Peyer's patch (tissue), 4 donors: ENCODE data around the gene ATXN3L.

Experiments
- POLR2A ChIP-seq, 2 donors: fragments of 450-650 bp; IDR thresholded peaks; one replicate each; pipeline ENCODE4 v1.5.1; 2017; ENCODE audit warnings: antibody characterized with exemption in 2 of 2, mild to moderate bottlenecking in 2 of 2, moderate library complexity in 2 of 2
- TF ChIP-seq, protein P1 (sequence below), 6 experiments: fragments of 450-650 bp in 4 of 6; fragments of 200-600 bp in 2 of 6; sonication (generic) in 1 of 6; IDR thresholded peaks; one replicate each; pipeline ENCODE4 v1.5.1; 2017 to 2019; ENCODE audit warnings: antibody characterized with exemption in 6 of 6, mild to moderate bottlenecking in 3 of 6, moderate library complexity in 1 of 6

DNA sequence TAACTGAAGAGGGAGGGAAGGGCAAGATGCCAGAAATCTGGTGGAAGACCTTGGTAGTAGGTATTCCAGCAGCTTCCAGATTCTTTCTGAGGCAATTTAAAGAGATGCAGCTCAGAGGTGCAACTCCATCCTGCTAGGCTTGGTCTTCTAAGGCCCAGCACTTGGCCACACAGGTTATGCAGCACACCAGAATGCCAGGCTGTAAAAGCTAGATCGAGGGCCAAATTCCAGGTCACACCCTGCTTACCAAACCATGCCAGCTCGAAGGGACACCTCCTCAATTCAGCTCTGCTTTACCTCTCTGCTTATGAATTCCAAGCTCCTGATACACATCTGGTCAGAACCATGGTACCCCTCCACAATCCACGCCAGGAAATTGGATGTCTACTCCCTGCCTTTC, 19.8 kb upstream of the ATXN3L start:
- no peak for TF ChIP-seq POLR2A (IDR thresholded peaks at IDR 0.05)
- TF ChIP-seq, protein P1, sequence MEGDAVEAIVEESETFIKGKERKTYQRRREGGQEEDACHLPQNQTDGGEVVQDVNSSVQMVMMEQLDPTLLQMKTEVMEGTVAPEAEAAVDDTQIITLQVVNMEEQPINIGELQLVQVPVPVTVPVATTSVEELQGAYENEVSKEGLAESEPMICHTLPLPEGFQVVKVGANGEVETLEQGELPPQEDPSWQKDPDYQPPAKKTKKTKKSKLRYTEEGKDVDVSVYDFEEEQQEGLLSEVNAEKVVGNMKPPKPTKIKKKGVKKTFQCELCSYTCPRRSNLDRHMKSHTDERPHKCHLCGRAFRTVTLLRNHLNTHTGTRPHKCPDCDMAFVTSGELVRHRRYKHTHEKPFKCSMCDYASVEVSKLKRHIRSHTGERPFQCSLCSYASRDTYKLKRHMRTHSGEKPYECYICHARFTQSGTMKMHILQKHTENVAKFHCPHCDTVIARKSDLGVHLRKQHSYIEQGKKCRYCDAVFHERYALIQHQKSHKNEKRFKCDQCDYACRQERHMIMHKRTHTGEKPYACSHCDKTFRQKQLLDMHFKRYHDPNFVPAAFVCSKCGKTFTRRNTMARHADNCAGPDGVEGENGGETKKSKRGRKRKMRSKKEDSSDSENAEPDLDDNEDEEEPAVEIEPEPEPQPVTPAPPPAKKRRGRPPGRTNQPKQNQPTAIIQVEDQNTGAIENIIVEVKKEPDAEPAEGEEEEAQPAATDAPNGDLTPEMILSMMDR (IDR thresholded peaks at IDR 0.05): no peak
